Stimulated activated CD8-positive, alpha-beta memory T cell treated with anti-CD3 and anti-CD28 coated beads, Interleukin-4, amount 100 ng/mL, for 4 hours (primary cell): ENCODE measurements around the gene SEM1.
"Not testable (repeated sequence)": the region's sequence is repeated elsewhere in the genome, so short reads cannot be mapped to it uniquely, and the experiment has no call there.

Source experiments
- DNase-seq, 2 donors: peaks; one replicate each; pipeline ENCODE4 v3.0.0-alpha.2; 2020; ENCODE audit warnings: low read depth in 2 of 2, low spot score in 1 of 2

The SEM1 gene

DNA sequence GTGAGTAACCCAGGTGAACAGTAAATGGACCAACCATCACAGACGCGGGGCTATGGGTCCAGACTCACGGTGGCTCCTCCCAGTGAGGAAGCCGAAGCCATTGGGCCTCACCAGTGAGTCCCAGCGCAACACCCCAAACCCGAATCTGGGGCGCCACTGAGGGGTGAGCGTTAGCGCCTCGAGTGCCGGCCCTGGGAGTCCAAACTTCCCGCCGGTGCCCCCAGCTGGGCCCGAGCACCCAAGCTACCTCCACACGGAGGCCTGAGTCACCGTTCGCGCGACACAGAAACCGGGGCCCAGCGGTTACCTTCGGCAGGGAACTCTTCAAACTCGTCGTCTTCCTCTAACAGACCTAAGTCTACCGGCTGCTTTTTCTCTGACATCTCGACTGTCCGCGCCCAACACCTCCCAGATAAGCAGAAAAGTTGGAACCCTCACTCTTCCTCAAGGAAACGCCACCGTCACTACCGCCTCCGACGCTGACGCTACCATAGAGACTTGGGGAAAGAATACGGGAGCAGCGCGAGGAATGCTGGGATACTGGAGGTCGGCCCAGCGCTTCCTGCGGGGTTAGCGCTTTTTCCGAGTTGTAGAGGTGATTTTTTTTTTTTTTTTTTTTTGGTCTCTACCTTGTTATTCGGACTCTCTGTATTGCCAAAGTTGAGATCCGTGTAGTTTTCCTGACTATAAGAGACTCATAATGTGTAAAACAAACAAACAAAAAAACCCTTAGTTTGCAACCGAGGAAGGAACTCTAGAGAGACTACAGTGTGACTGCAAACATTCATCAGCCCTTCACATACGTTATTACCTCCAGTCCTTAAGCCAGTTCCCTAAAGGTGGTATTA is at the start of gene SEM1:
Gene SEM1 (minus strand): TSS at position 466 of the 848 bp plus-strand sequence. CDS start 83 bp downstream, at position 383.
- DNase-seq: peak; percentile 35 to 46

DNA sequence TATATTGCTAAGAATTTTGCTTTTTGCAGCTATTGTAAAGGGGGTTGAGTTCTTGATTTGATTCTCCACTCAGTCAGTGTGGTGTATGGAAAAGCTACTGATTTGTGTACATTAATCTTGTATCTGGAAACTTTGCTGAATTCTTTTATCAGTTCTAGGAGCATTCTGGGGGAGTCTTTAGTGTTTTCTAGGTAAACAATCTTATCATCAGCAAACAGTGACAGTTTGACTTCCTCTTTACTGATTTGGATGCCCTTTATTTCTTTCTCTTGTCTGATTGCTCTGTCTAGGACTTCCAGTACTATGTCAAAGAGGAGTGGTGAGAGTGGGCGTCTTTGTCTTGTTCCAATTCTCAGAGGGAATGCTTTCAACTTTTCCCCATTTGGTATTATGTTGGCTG is 48.2 kb upstream of the SEM1 start:
- DNase-seq: not testable (repeated sequence)

DNA sequence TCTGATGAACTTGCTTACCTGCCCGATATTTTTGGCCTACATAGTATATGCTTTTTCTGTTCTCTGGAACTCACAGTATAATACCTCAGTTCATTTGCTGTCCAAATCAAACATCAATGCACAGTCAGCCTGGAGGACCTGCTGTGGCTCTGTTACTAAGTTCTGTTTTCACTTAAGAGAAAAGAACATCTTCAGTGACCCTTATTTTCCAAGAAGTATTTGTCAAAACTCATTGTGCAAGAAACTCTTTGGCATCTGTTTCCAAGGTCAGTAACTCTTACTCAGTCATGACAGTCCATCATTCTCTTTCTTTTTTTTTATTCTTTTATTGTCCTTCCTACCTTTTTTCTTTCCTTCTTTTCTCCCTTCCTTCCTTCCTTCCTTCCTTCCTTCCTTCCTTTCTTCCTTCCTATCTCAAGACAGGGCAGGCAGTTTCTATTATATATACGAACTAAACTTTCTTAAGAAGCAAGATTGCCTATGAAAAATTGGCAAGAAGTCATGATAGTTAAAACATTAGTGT is 37.8 kb upstream of the SEM1 start:
- DNase-seq: no peak

DNA sequence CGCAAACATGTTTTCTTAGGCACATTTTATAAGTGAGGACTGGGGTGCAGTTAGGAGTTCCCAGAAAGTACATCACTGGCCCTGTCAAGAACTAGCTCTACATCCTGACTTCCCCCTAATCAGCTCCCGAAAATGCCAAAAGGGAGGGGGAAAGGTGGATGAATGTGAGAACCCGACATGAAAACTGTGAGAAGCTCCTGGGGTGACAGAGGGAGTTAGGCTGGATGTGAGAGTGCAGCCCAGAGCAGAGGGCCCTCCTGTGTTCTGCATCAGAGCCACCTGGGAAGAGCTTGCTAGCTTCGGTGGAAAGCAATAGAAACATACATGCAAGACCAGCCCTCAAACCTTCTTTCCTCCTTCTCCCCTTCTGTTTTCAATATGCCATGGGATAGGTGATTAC is 30.5 kb upstream of the SEM1 start:
- no peak for DNase-seq

DNA sequence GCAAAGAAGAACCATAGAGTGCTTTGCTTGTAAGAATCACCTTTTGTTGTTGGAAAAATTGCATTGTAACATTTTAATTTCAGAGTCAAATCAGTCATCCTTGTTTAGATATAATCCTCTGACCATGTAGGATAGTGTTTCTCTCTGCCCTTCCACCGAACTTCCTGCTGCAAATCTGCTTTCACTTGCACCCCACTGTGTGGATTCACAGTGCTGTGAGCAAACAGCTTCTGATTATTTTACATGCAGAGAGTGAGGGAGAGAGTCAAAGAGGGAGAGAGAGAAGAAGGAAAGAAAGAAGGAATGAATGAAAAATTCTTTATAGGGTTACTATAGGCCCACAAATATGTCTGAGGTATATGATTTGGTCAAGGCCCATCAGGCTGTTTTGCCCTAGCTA is 30.0 kb upstream of the SEM1 start:
- no peak for DNase-seq

DNA sequence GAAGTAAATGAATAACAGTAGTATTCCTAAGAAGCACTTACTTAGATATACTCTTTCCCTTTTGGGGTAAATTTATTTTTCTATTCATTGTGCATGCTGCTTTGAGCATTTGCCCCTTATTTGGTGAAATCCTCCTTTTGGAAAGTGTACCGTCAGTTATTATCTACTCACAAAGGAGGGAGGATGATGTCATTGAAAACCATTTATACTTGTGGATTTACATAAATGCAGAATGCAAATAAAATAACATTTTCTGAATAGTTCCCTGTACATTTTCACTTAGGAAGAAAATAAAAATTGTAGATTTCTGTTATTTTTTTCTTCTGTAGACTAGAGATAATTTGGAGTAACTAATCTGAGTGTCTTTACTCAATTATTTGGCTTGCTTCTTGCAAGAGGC is 29.5 kb upstream of the SEM1 start:
- DNase-seq: no peak

DNA sequence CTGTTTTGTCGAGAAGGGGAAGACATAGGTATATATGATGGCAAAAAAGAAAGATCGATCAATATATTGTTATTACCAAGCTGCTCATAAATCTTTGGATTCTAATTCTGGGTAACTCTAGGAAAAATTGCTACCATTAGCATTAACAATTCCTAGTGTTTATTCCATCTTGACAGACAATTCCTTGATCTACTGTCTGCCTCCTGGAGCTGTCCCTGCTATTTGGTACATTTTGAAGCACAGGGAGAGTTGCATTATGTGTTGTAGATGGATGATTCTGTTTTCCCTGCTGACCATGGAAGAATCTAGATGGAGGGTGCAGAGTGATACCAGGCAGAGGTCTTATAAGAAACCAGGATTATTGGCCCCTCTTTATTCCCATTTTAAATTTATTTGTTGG is 29.1 kb upstream of the SEM1 start:
- DNase-seq: no peak

DNA sequence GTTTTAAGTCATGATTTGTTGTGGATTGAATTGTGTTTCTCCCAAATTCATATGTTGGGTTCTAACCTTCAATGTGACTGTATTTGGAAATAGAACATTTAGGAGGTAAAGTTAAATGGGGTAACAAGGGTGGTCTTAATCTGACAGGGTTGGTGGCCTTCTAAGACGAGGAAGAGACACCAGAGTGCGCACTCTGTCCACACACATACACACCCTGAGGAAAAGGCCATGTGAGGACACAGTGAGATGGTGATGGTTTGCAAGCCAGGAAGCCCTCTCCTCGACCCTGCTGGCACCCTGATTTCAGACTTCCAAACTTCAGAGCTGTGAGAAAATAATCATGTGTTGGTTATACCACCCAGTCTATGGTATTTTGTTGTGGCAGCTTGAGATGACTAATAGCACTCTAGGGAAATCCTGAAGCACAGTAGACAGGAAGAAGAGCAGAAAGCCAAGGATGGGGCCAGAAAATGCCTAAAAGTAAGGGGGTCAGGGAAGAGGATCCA is 28.0 kb upstream of the SEM1 start:
- DNase-seq: no peak

DNA sequence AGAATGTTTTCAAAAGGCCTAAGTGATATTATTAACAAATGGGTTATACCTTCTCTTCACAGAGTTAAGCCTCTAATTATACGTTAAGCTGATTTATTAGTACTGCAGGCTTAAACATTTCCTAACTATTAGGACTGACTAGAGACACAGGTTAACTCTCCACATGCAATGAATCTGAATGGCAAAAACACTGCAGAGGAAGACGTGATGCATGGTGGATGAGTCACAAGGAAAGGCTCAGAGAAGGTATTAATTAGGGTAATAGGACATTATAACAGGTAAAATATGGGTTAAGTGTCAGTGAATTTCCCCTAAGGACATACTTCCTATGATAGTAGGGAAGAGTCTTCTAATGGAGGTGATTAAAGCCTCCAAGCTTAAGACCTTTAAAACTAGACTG is 24.7 kb upstream of the SEM1 start:
- DNase-seq: no peak

DNA sequence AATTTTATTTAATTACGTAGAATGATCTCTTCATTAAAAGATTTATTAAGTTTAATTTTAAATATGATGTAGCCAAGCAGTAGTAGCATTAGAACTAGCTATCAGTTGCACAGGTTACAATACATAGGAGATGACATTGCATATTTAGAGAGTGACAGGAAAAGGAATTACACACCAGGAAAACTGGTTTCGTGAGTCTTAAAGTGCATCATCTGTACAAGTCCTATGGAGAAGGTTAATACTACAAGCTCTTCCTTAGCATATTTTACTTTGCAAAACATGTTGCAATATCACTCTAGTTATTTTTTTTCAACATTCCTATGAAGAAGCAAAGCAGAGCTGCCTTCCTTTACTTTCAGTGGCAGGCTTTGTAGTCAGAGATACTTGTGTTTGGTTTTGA is 20.2 kb upstream of the SEM1 start:
- no peak for DNase-seq

DNA sequence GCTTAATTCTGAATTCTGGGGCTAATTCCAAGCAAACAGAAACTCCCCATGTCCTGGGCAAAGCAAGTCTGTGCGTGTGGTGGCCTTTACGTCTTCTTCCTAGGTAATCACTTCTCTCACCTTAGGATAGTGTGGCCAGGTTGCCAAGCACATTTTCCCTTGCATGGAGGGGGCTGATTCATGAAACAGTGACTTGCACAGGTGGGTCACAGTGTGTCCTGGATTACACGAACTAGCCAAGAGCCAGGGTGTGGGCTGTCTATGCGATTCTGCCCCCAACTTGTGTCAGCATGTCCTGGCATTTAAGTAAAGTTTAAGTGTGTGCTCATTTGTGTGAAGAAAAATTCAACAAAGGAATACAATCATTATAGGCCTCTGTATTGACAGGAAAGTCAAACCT is 18.5 kb upstream of the SEM1 start:
- DNase-seq: no peak

DNA sequence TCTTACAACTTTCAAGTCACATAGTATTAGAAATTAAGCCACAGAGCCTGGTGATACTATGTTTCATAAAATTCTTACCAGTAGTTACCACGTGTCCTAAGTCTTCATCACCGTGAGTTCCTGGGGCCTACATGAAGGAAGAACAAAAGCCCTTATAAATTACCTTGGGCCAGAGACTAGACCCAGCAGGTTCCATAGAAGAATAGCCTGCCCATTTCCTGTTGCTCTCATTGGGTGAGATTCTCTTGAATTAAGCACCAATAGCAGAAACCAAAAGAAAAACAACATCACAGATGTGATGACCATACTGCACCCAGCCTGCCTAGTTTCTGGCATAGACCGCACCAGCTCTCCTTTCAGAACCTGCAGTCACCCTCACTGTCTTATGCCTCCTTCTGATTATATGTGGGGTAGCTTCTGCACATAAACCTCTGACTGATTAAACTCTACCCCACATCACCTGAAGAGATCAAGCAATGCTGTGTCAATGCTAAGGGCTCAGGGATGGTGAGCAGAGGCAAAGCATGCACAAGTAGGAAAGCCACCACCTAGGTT is 18.0 kb upstream of the SEM1 start:
- no peak for DNase-seq

DNA sequence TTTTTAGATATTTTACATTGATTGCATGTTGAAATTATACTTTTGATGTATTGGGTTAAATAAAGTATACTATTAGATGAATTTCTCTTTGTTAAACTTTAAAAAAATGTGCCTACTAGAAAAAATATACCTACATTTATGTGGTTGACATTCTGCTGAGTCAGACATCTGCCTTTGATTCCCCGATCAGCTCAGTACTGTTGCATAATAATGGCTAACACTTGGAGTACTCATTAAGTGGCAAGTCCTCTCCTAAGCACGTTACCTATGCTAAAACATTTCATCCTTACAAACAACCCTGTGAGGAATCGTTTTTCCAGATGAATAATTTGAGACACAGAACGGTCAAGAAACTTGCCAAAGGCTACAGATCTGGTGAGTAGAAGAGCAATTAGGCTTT is 14.0 kb upstream of the SEM1 start:
- DNase-seq: no peak

DNA sequence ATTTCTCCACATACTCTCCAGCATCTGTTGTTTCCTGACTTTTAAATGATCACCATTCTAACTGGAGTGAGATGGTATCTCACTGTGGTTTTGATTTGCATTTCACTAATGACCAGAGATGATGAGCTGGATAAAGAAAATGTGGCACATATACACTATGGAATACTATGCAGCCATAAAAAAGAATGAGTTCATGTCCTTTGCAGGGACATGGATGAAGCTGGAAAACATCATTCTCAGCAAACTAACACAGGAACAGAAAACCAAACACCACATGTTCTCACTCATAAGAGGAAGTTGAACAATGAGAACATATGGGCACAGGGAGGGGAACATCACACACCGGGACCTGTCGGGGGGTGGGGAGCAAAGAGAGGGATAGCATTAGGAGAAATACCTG is 13.3 kb upstream of the SEM1 start:
- not testable (repeated sequence) for DNase-seq

DNA sequence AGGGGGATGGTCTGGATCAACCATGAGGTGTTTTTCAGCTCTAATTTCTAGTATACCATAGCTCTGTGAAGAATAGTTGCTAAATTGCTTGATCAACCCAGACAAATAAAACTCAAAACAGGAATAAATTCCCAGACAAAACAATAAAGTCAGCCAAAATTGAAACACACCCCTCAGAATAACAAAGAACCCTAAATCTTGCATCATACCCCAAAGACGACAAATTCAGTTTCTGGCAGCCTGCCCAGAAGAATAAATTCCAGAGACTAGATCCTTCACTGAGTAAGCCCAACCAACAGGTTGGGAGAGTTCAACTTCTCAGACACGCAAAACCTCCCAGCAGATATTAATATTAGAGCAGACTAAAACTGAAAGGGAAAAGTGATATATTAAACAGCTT is 11.2 kb upstream of the SEM1 start:
- no peak for DNase-seq

DNA sequence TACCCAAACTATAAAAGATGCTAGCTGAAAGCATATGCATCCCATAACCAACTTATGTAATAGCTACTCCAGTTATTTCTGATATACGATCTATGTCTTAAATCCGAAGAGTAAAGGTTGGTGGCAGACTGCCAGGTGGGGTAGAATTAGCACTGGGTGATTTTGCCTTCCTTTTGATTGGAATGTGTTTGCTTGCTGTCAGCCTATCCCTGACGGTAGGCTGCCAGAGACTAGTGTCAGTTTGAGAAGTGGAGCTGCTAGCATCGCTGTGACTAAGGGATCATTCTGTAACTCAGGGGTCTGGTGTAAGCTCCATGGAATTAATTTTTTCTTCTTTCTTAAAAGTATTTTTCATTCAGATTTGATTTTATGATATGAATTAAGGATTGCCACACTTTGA is 9.5 kb upstream of the SEM1 start:
- DNase-seq: no peak

DNA sequence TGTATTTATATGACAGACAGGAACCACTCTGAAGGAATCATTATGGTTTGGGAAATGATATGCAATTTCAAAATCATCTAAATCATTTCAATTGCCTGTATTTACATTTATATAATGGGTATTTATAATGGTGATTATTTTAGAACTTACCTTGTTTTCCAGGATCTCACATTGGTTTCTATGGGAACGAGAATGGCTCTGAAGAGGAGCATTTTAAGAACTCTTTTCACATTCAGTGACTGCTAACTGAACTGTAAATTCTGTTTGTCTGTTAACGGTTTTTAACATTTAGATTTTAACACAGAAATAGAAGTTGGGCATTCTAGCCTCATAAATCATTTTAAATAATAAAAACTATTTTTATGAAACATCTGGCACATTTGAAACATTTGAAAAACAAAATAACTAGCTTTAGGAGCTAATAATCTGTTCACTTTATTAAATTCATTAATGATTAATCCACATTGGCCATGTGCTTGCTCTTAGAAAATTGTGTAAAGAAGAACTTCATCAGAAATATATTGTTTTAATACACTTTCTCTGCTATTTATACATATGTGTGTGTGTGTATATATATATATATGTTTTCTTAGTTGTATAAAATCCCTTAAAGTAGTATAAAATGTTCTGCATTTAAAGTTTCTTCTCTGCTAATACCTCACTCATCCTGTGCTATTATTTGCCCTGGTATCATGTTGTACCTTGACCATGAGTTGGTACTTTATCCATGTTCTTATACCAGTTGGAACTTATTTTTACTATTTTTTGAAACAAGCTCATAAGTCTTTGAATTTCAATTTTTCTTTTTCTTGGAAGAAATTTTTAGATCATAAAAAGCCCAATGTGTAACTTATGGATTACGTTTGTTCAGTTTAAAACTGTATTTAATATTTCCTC is 8.7 kb upstream of the SEM1 start:
- no peak for DNase-seq

DNA sequence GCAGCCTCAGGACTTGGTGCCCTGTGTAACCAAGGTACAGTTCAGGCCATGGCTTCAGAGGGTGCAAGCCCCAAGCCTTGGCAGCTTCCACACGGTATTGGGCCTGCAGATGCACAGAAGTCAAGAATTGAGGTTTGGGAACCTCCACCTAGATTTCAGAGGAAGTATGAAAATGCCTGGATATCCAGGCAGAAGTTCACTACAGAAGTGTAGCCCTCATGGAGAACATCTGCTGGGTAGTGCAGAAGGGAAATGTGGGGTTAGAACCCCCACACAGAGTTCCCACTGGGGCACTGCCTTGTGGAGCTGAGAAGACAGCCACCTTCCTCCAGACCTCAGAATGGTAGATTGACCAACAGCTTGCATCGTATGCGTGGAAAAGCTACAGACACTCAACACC is 3.4 kb upstream of the SEM1 start:
- no peak for DNase-seq

DNA sequence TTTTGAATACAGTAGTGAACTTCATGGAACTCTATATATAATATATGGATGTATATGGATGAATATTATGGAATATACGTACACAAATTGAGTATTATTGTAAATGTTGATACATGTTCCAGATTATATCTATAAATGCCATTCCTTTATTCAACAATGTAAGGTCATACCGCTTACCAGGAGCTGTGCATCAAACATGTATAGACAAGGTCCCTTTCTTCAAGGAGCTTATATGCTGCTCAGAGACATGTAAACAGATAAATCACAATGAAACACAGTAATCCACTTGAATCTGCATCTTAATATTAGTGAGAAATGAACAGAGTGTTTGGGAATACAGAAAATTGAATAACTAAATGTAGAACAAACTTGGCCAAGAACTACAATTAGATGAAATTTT is 898 bp upstream of the SEM1 start:
- DNase-seq: no peak

DNA sequence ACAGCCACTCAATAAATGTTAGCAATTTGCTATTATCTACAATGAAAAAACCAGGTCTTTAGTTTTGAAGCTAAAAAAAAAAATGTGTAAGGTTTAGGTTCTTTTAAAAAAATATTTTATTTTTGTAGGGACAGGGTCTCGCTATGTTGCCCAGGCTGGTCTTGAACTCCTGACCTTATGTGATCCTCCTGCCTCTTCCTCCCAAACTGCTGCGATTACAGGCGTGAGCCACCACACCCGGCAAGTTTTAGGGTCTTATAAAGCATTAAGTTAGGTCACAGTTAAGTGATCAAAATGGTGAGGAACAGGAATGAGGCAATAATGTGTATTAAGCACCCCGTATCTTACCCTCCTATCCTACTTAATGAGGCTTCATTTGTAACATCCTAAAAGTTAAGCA is 774 bp downstream of the SEM1 start:
- DNase-seq: no peak

DNA sequence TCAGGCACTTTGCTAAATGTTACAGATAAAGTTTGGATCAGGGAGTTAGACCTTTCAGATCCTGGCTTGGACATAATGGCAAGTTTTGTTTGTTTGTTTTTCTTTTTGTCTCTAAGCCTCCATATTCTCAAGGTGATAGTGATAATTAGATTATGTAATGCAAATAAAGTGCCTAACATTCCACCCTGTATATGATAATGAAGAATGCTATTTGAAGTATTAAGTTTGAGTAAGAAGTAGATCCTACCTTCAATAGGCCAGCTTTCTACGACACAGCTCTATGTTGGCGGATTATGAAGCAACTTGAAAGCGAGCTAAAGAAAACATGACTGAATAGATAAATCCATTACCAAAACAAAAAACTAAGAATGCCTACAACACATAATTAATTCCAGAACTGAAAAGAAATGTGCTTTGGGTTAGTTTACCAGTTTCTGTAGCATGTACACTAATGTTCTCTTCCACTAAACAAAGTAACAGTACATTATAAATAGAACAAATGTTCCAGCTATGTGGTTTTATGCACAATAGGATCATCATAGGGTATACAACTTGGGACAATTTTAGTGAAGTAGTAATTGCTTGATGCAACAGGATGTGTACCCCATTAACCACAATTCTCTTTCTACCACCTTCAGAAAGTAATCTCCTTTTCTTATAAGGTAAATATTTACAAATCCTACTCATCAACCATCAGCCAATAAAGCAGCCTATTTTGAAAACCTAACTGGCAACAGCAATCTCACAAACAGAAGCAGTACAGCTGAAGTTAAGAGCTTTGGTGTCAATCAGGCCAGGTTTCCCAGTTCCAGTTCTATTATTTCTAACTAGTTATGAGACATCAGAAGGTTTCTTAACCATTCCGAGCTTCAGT is 1.5 kb downstream of the SEM1 start:
- DNase-seq: no peak
